Left ventricle myocardium inferior (tissue), 1 donor: ENCODE data around the gene BFAR. TPM values are rescaled to one million over a fixed set of nuclear protein-coding genes. Genes with fewer than 3 reads are reported as not detected.

Experiments used
- DNase-seq: peaks from one replicate; pipeline ENCODE4 v3.0.0-alpha.2; 2020
- H3K27ac ChIP-seq: fragments of 200-600 bp; replicated peaks from 2 replicates; pipeline ENCODE4 v1.8.0; 2021
- H3K27me3 ChIP-seq: fragments of 200-600 bp; 2 replicates; pipeline ENCODE4 v1.8.0; 2021; ENCODE audit warnings: low read depth
- H3K36me3 ChIP-seq: fragments of 200-600 bp; 2 replicates; pipeline ENCODE4 v1.8.0; 2021
- H3K4me1 ChIP-seq: fragments of 200-600 bp; 2 replicates; pipeline ENCODE4 v1.8.0; 2021
- H3K4me3 ChIP-seq: fragments of 200-600 bp; 2 replicates; pipeline ENCODE4 v1.8.0; 2021; ENCODE audit warnings: mild to moderate bottlenecking, moderate library complexity
- H3K9me3 ChIP-seq: fragments of 200-600 bp; replicated peaks from 2 replicates; pipeline ENCODE4 v1.8.0; 2021
- CTCF ChIP-seq: fragments of 200-600 bp; IDR thresholded peaks from 2 replicates; pipeline ENCODE4 v1.8.0; 2021; ENCODE audit warnings: antibody characterized with exemption, mild to moderate bottlenecking, borderline replicate concordance
- intact Hi-C: fragments of 100-400 bp; cut with micrococcal nuclease; formaldehyde crosslinking; loops from one replicate; pipeline ENCODE4 v1.11.0; 2022
- total RNA-seq: library from RNA; stranded (reverse); fragmentation: NEBNext Ultra II Directional; extraction: Animal tissue kit (Norgen Biotek cat#: 25700); gene quantifications from one replicate; pipeline ENCODE4 v1.2.1, GENCODE V29; 2021
- donor health status: DM: no; HTN: yes; CAD: no; lungs with severe emphysema.

The BFAR gene
- total RNA-seq, 1 donor from 2014 or later: 28.6 TPM

DNA sequence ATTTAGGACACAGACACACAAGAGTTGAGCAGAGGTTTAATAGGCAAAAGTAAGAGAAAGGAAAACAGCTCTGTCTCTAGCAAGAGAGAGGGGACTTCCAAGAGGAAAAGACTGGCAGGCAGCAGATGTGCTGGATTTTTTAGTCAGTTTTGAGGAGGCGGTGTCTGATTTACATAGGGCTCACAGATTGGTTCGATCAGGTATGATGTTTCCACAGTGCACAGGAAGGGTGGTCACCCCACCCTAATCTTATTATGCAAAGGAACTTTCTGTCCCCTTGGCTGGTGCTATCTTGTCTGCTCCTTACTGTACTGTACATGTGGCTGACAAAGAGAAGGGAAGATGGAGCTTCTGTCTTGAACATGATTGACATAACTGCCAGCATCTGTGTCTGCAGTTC lies 25.3 kb downstream of the BFAR start:
- Histone ChIP-seq H3K27ac (no peak overlapping the region), H3K36me3 (peaks cover 92% of the 10 kb centered on the region)
- DNase-seq: no peak

GRCh38 chr16:14667347-14668266 lies 34.9 kb downstream of the BFAR start:
- Histone ChIP-seq H3K4me3 (no peak overlapping the region), H3K9me3 (no peaks in the 10 kb centered on the region), H3K36me3 (peaks cover 71% of the 10 kb centered on the region), H3K27ac (no peak overlapping the region), H3K4me1 (no peaks in the 10 kb centered on the region), H3K27me3 (no peaks in the 10 kb centered on the region)
- TF ChIP-seq CTCF: no peak
- DNase-seq: no peak
- intact Hi-C loops: no loop called here

More for the DNA sequence above, 25.3 kb downstream of the BFAR start:
- no peaks in the 10 kb centered on the region for H3K4me1 ChIP-seq
- TF ChIP-seq CTCF: no peak
- intact Hi-C loops: no loop called here
- H3K27me3 ChIP-seq: no peaks in the 10 kb centered on the region
- no peaks in the 10 kb centered on the region for H3K9me3 ChIP-seq
- no peak overlapping the region for H3K4me3 ChIP-seq

DNA sequence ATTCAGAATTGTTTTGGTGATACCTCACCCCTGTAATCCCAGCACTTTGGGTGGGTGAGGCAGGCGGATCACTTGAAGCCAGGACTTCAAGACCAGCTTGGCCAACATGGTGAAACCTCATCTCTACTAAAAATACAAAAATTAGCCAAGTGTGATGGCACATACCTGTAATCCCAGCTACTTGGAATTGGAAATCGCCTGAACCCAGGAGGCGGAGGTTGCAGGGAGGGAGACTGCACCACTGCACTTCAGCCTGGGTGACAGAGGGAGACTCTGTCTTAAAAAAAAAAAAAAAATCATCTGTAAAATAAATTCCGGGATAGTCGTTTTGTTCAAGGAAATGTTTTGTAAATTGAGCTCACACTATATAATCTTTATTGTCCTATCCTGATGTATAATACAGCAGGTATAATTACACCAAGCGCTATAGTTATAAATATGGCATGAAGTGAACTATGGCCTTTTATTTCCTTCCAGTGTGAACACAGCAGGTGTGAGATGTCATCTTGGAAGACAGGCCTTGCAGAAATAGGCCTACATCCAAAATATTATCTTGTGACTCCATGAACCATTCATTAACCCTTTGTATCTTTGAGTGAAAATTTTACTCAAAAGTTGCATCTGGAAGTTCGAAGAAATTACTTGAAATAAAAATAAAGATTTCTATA lies 35.9 kb downstream of the BFAR start:
- intact Hi-C loops: no loop called here
- Histone ChIP-seq H3K9me3 (no peaks in the 10 kb centered on the region), H3K4me3 (no peak overlapping the region), H3K36me3 (peaks cover 60% of the 10 kb centered on the region), H3K4me1 (no peaks in the 10 kb centered on the region), H3K27me3 (no peaks in the 10 kb centered on the region), H3K27ac (no peak overlapping the region)
- no peak for TF ChIP-seq CTCF
- DNase-seq: no peak

DNA sequence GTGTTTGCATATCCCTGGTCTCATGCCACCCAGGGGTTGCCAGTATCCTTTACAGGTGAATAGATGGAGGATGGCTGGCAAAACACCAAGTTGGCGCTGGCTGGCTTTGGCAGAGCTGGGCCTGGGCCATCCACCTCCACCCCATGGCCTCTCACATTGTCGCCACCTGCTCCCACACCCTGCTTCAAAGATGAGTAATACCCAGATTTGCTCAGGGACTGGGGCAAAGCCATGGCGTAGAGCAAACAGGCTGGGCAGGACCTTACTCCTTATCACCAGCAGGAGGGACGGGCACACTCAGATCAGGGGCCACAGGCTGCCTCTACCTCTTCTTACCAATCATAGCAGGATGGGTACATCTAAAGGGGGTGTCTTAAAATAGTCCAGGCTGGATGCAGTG lies 37.0 kb downstream of the BFAR start:
- H3K4me3 ChIP-seq: no peak overlapping the region
- H3K27me3 ChIP-seq: no peaks in the 10 kb centered on the region
- DNase-seq: no peak
- no peaks in the 10 kb centered on the region for H3K9me3 ChIP-seq
- peaks cover 49% of the 10 kb centered on the region for H3K36me3 ChIP-seq
- no peak for TF ChIP-seq CTCF
- H3K4me1 ChIP-seq: no peaks in the 10 kb centered on the region
- no peak overlapping the region for H3K27ac ChIP-seq
- intact Hi-C loops: no loop called here

DNA sequence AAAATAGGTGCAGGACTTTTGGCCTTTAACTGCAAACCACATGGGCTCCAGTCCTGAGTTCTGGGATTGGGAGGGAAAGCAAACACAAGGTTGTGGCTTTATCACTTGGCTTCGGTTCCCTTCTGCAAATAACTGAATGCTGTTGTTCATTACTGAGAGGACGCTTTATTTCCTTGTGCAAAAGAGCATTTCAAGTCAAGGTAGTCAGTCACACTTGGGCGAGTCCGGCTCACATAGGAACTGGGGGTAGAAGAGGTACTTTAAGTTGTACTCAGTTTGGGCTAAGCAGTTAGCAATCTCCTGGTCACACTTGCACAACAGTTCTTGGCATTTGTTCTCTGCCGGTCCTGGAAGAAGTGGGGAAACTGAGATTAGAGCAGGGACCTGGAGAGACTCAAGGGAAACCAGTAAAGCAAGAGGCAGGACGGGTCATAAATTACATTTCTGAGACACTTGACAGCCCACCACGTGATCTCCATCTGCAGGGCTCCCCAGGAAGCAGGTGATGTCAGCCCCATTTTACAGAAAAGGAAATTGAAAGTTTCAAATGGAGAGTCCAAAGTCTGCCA lies 39.7 kb downstream of the BFAR start:
- TF ChIP-seq CTCF: no peak
- DNase-seq: no peak
- peaks cover 6% of the 10 kb centered on the region for H3K27me3 ChIP-seq
- intact Hi-C loops: no loop called here
- H3K27ac ChIP-seq: no peak overlapping the region
- H3K4me3 ChIP-seq: no peak overlapping the region
- H3K4me1 ChIP-seq: no peaks in the 10 kb centered on the region
- no peaks in the 10 kb centered on the region for H3K9me3 ChIP-seq
- peaks cover 22% of the 10 kb centered on the region for H3K36me3 ChIP-seq
